Measurements from ENCODE around the gene ELAC1.
"Not testable (repeated sequence)": the region's sequence is repeated elsewhere in the genome, so short reads cannot be mapped to it uniquely, and the experiment has no call there.

The ELAC1 gene, protein sequence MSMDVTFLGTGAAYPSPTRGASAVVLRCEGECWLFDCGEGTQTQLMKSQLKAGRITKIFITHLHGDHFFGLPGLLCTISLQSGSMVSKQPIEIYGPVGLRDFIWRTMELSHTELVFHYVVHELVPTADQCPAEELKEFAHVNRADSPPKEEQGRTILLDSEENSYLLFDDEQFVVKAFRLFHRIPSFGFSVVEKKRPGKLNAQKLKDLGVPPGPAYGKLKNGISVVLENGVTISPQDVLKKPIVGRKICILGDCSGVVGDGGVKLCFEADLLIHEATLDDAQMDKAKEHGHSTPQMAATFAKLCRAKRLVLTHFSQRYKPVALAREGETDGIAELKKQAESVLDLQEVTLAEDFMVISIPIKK

GRCh38 chr18:50967714-50968661, at the start of gene ELAC1:
TSS of gene ELAC1 (plus strand) at chr18:50968040. CDS start at chr18:50974405, 6,365 bp downstream.
- peak; percentile 85 for DNase-seq (ENCODE audit: low spot score)

- DNase-seq (ENCODE audit: low spot score): no peak
These were observed 49.7 kb upstream of the ELAC1 start for GRCh38 chr18:50918153-50918552.

DNA sequence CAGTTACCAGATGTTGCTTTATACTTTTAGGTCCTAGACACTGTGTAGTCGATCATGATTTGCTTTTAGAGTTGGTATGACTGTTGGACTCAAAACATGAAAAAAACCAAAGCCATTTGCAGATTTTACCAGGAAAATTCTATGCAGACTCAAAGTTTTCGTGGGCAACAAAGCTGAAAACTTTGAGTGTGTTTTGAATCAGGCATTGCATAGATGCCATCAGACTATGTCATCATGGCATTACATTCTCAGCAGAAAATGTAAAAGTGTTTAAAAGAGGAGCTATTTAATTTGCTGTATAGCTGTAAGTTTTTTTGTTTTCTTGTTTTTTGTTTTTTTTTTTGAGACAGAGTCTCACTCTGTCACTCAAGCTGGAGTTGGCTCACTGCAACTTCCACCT, 43.5 kb upstream of the ELAC1 start:
- DNase-seq (ENCODE audit: low spot score): no peak

- no peak for DNase-seq (ENCODE audit: low spot score)
These were observed 41.3 kb upstream of the ELAC1 start for GRCh38 chr18:50926521-50926920.

DNA sequence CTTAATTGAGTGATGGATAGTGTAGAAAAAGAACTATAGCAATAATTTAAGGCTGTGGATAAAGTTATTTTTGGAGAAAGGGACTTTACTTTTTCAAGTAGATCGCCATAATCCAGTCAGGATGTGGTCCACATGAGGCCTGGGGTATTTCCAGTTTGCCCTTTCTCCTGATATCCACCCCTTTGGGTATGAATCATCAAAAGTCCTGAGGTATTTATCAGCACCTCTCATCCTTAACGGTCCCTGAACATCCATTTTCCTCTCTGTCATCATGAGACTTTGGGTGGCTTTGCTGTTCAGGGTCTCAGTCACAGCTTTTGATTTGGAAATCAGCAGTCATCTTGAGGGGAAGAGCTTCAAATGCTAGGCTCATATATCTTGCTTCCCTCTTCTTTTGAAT, 39.3 kb upstream of the ELAC1 start:
- no peak for DNase-seq (ENCODE audit: low spot score)

- DNase-seq (ENCODE audit: low spot score): no peak
These were observed 34.2 kb upstream of the ELAC1 start for GRCh38 chr18:50933684-50934083.

- DNase-seq (ENCODE audit: low spot score): no peak
These were observed 33.2 kb upstream of the ELAC1 start for GRCh38 chr18:50934545-50935211.

DNA sequence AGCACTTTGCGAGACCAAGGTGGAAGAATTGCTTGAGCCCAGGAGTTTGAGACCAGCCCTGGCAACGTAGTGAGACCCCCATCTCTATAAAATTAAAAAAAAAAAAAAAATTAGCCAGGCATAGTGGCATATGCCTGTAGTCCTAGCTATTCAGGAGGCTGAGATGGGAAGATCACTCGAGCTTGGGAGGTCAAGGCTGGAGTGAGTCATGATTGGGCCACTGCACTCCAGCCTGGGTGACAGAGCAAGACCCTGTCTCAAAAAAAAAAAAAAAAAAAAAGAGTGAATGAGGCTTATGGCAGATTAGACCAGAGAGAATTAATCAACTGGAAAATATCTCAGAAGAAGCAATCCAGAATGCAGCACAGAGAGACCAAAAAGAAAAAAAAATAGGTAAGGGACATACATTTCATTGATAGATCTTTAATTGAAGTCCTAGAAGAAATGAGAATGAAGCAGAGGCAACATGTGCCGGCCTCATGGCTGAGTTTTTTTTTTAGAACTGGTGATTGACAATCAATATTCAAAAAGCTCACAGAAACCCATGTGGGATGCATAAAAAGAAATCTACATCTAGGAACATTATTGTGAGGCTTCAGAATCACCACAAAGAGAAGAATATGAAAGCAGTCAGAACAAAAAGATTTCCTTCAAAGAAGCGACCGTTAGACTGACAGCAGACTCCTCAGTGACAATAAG, 32.2 kb upstream of the ELAC1 start:
- no peak for DNase-seq (ENCODE audit: low spot score)

- DNase-seq (ENCODE audit: low spot score): no peak
These were observed 30.7 kb upstream of the ELAC1 start for GRCh38 chr18:50937183-50937582.

GRCh38 chr18:50938912-50939311, 28.9 kb upstream of the ELAC1 start:
- no peak for DNase-seq (ENCODE audit: low spot score)

DNA sequence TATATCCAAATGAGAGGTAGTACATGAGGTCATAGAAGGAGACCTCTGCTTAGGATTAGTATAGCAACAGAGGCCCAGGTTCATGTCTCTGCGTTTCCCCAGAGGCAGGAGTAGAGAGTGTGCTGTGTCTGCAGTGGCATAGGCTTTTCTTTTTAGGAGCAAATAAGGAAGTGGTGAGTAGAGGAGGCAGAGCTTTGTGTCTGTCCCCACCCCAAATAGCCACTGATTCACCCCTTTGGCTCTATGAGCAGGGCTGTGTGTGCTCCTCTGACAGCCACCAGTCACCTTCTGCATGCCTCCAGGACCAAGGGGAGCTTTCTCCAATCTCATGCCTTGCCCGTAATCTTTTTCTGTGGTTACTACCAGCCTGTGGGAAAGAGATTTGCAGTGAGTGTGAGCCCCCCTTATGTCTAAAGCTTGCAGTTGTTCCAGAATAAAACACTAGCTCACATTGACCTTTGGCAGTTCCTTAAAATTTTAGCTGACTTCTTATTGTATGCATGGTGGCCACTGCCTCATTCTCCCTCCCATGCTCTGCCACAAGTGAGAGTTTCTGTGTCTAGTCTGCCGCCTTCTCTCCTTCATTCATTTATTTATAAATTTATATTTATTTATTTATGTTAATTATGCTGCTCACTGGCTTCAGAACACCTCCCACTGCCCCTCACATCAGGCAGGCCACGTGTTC, 23.5 kb upstream of the ELAC1 start:
- DNase-seq (ENCODE audit: low spot score): no peak

- DNase-seq (ENCODE audit: low spot score): not testable (repeated sequence)
These were observed 21.9 kb upstream of the ELAC1 start for GRCh38 chr18:50945918-50946317.

DNA sequence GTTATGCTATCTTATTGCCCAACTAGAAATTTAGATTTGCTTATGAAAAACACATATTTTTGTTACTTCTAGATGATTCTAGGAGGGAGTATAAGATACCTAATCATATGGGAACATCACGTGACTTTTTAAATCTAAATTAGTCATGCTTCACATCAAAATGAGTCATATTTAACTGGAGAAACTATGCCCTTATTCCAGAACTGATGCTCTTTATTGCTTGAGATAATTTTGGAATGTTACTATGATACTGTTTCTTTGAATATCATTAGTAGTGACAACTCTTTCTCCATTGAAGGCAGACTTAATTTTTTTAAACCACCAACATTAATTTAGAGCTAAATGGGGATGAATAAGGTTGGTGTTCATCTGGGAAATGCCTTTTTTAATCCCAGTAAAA, 19.9 kb upstream of the ELAC1 start:
- no peak for DNase-seq (ENCODE audit: low spot score)

- no peak for DNase-seq (ENCODE audit: low spot score)
These were observed 18.7 kb upstream of the ELAC1 start for GRCh38 chr18:50949185-50949584.

DNA sequence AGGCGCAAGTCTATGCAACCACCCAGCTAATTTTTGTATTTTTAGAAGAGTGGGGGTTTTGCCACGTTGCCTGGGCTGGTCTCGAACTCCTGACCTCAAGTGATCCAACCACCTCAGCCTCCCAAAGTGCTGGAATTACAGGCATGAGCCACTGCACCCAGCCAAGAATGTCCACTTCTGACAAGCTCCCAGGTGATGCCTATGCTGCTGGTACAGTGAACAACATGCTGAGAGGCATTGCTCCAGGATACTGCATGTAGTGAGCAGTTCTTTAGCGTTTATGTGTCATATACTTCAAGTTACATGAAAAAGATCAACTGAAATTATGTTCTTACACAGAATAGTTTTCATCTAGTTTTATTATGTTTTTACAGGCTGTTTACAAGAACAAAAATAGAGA, 17.2 kb upstream of the ELAC1 start:
- no peak for DNase-seq (ENCODE audit: low spot score)

- DNase-seq (ENCODE audit: low spot score): no peak
These were observed 14.0 kb upstream of the ELAC1 start for GRCh38 chr18:50953822-50954221.

DNA sequence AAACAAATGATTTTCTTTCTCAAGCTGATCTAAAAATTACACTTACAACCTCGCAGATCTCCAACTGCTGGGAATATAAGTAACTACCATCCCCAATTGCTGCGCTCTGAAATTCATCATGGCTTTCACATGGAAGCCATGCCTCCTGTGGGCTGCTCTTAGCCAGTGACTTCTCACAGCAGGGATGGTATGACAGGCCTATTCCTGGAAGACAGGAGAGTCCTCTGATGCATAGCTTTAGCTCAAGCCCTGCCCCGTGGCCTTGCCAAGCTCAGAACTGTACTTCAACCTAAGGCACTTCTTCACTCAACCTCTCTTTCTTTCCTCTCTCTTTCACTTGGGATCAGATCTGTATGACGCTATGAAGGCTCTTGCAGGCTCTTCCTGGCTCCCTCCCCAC, 12.6 kb upstream of the ELAC1 start:
- DNase-seq (ENCODE audit: low spot score): no peak

- no peak for DNase-seq (ENCODE audit: low spot score)
These were observed 11.7 kb upstream of the ELAC1 start for GRCh38 chr18:50956116-50956515.

DNA sequence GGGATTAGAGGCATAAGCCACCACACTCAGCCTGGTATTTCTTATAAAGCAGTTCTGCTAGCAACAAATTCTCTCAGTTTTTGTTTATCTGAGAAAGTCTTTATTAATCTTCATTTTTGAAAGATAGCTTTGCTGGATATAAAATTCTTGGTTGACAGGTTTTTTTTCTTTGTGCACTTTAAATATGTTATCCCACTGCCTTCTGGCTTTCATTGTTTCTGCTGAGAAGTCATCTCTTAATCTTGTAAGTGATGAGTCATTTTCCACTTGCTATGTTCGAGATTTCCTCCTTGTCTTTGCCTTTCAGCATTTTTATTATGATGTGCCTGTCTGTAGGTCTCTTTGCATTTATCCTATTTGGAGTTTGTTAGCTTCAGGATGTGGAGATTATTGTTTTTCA, 5.9 kb upstream of the ELAC1 start:
- DNase-seq (ENCODE audit: low spot score): no peak

GRCh38 chr18:50969448-50969847, 1.6 kb downstream of the ELAC1 start:
- DNase-seq (ENCODE audit: low spot score): no peak

DNA sequence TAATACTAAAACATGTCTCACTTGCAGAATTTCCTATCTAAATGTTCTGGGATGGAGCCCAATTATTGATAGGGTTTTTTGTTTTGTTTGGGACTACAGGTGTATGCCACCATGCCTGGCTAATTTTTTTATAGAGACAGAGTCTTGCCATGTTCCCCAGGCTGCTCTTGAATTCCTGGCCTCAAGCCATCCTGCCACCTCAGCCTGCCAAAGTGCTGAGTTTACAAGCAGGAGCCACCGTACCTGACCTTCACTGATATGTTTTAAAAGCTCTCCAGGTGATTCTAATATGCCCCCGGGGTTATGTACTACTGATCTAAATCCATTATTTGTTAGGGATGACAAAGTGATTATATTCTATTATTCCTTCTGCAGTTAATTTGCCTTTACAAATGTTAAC, 2.2 kb downstream of the ELAC1 start:
- no peak for DNase-seq (ENCODE audit: low spot score)

Measured in germinal center (tissue), 1 donor.